Activated CD4-positive, alpha-beta memory T cell treated with anti-CD3 and anti-CD28 coated beads, Interleukin-2, amount 10 ng/mL, durations not matched to agents 7 days and 5 days (primary cell): ENCODE results near the gene ST14. TPM values are rescaled to one million over a fixed set of nuclear protein-coding genes. Genes with fewer than 3 reads are reported as not detected.

Experiments used
- CTCF ChIA-PET: fragments of 350-600 bp; sonication (Branson Sonifier 250); formaldehyde crosslinking; loops from one replicate; lab custom pipeline; 2021; ENCODE audit warnings: antibody characterized with exemption, inconsistent platforms; lab: Charles Lee
- POLR2A ChIA-PET: fragments of 350-600 bp; sonication (Branson Sonifier 250); formaldehyde crosslinking; loops from one replicate; lab custom pipeline; 2021; ENCODE audit warnings: antibody characterized with exemption; lab: Charles Lee
- DNase-seq: peaks from one replicate; pipeline ENCODE4 v3.0.0-alpha.2; 2020
- H3K27ac Mint-ChIP-seq: one replicate; pipeline ENCODE4 v1.8.0; 2021; ENCODE audit warnings: mild to moderate bottlenecking, mixed read lengths
- H3K27me3 Mint-ChIP-seq: one replicate; pipeline ENCODE4 v1.8.0; 2021; ENCODE audit warnings: mixed read lengths
- H3K36me3 Mint-ChIP-seq: one replicate; pipeline ENCODE4 v1.8.0; 2021; ENCODE audit warnings: low read depth, mixed read lengths
- H3K4me1 Mint-ChIP-seq: one replicate; pipeline ENCODE4 v1.8.0; 2021; ENCODE audit warnings: mixed read lengths
- H3K4me3 Mint-ChIP-seq: one replicate; pipeline ENCODE4 v1.8.0; 2021; ENCODE audit warnings: mild to moderate bottlenecking, mixed read lengths
- H3K9me3 Mint-ChIP-seq: one replicate; pipeline ENCODE4 v1.8.0; 2021; ENCODE audit warnings: mixed read lengths
- total RNA-seq, 2 experiments: library from RNA; stranded (reverse); gene quantifications; one replicate each; pipeline ENCODE4 v1.2.3, GENCODE V29; 2021

ST14 gene
- total RNA-seq, 2 experiments from 2014 or later: not detected

- H3K27ac Mint-ChIP-seq: no peak overlapping the region
- H3K36me3 Mint-ChIP-seq: no peaks in the 10 kb centered on the region
- DNase-seq: no peak
- no peaks in the 10 kb centered on the region for H3K27me3 Mint-ChIP-seq
- POLR2A ChIA-PET: no interaction called here
- CTCF ChIA-PET: no interaction called here
- H3K9me3 Mint-ChIP-seq: no peaks in the 10 kb centered on the region
- H3K4me3 Mint-ChIP-seq: no peak overlapping the region
- H3K4me1 Mint-ChIP-seq: no peaks in the 10 kb centered on the region
Measured at GRCh38 chr11:130202009-130202817, 42.6 kb downstream of the ST14 start.

GRCh38 chr11:130202818-130203689, 43.5 kb downstream of the ST14 start:
- no peak for DNase-seq
- Mint-ChIP-seq H3K27ac (no peak overlapping the region), H3K4me3 (no peak overlapping the region), H3K4me1 (no peaks in the 10 kb centered on the region), H3K9me3 (no peaks in the 10 kb centered on the region), H3K27me3 (no peaks in the 10 kb centered on the region), H3K36me3 (no peaks in the 10 kb centered on the region)
- POLR2A ChIA-PET: no interaction called here
- CTCF ChIA-PET: no interaction called here

- POLR2A ChIA-PET: no interaction called here
- Mint-ChIP-seq H3K4me3 (no peak overlapping the region), H3K4me1 (no peaks in the 10 kb centered on the region), H3K27me3 (no peaks in the 10 kb centered on the region), H3K36me3 (no peaks in the 10 kb centered on the region), H3K27ac (no peak overlapping the region), H3K9me3 (no peaks in the 10 kb centered on the region)
- CTCF ChIA-PET: no interaction called here
- DNase-seq: no peak
Measured at GRCh38 chr11:130203766-130204702, 44.5 kb downstream of the ST14 start.

- Mint-ChIP-seq H3K4me1 (no peaks in the 10 kb centered on the region), H3K9me3 (no peaks in the 10 kb centered on the region), H3K4me3 (no peak overlapping the region), H3K36me3 (no peaks in the 10 kb centered on the region), H3K27me3 (no peaks in the 10 kb centered on the region), H3K27ac (no peak overlapping the region)
- no peak for DNase-seq
- ChIA-PET POLR2A (no interaction called here), CTCF (no interaction called here)
Measured at GRCh38 chr11:130204703-130205095, 45.1 kb downstream of the ST14 start.

- CTCF ChIA-PET: no interaction called here
Measured at GRCh38 chr11:130206141-130206540, 46.6 kb downstream of the ST14 start.

GRCh38 chr11:130208241-130209127, 48.9 kb downstream of the ST14 start:
- CTCF ChIA-PET: interaction anchor here (0.6 to 1.1 kb wide), 2 partner anchors 12 to 1282 kb away, joined by 3 to 5 read pairs; no protein-coding TSS in a partner anchor
- H3K9me3 Mint-ChIP-seq: no peaks in the 10 kb centered on the region
- no peaks in the 10 kb centered on the region for H3K27me3 Mint-ChIP-seq
- DNase-seq: no peak
- POLR2A ChIA-PET: no interaction called here
- H3K4me1 Mint-ChIP-seq: no peaks in the 10 kb centered on the region
- no peak overlapping the region for H3K4me3 Mint-ChIP-seq
- H3K36me3 Mint-ChIP-seq: no peaks in the 10 kb centered on the region
- H3K27ac Mint-ChIP-seq: no peak overlapping the region

More at GRCh38 chr11:130206141-130206540, 46.6 kb downstream of the ST14 start:
- DNase-seq: no peak
- Mint-ChIP-seq H3K36me3 (no peaks in the 10 kb centered on the region), H3K27me3 (no peaks in the 10 kb centered on the region), H3K4me1 (no peaks in the 10 kb centered on the region), H3K27ac (no peak overlapping the region), H3K9me3 (no peaks in the 10 kb centered on the region), H3K4me3 (no peak overlapping the region)
- POLR2A ChIA-PET: no interaction called here

GRCh38 chr11:130209128-130209932, 49.7 kb downstream of the ST14 start:
- H3K36me3 Mint-ChIP-seq: no peaks in the 10 kb centered on the region
- no peak overlapping the region for H3K27ac Mint-ChIP-seq
- H3K4me3 Mint-ChIP-seq: no peak overlapping the region
- H3K9me3 Mint-ChIP-seq: no peaks in the 10 kb centered on the region
- H3K27me3 Mint-ChIP-seq: no peaks in the 10 kb centered on the region
- POLR2A ChIA-PET: no interaction called here
- H3K4me1 Mint-ChIP-seq: no peaks in the 10 kb centered on the region
- CTCF ChIA-PET: no interaction called here
- DNase-seq: no peak

- POLR2A ChIA-PET: no interaction called here
Measured at GRCh38 chr11:130209954-130210854, 50.6 kb downstream of the ST14 start.

GRCh38 chr11:130211144-130211543, 51.6 kb downstream of the ST14 start:
- Mint-ChIP-seq H3K36me3 (no peaks in the 10 kb centered on the region), H3K9me3 (no peaks in the 10 kb centered on the region), H3K27me3 (peaks cover 4% of the 10 kb centered on the region), H3K4me3 (no peak overlapping the region), H3K4me1 (no peaks in the 10 kb centered on the region), H3K27ac (no peak overlapping the region)
- POLR2A ChIA-PET: no interaction called here
- CTCF ChIA-PET: no interaction called here
- peak; percentile 4 for DNase-seq

More at GRCh38 chr11:130209954-130210854, 50.6 kb downstream of the ST14 start:
- H3K27ac Mint-ChIP-seq: no peak overlapping the region
- peak; percentile 5 for DNase-seq
- CTCF ChIA-PET: no interaction called here
- H3K9me3 Mint-ChIP-seq: no peaks in the 10 kb centered on the region
- no peak overlapping the region for H3K4me3 Mint-ChIP-seq
- H3K4me1 Mint-ChIP-seq: no peaks in the 10 kb centered on the region
- H3K36me3 Mint-ChIP-seq: no peaks in the 10 kb centered on the region
- peaks cover 2% of the 10 kb centered on the region for H3K27me3 Mint-ChIP-seq

GRCh38 chr11:130211781-130212401, 52.3 kb downstream of the ST14 start:
- POLR2A ChIA-PET: interaction anchor here (0.9 kb wide), 1 partner anchor 680 kb away, joined by 3 read pairs; no protein-coding TSS in a partner anchor
- Mint-ChIP-seq H3K4me1 (no peaks in the 10 kb centered on the region), H3K4me3 (no peak overlapping the region), H3K27me3 (peaks cover 4% of the 10 kb centered on the region), H3K36me3 (no peaks in the 10 kb centered on the region), H3K27ac (no peak overlapping the region), H3K9me3 (no peaks in the 10 kb centered on the region)
- CTCF ChIA-PET: interaction anchor here (0.7 to 1.6 kb wide), 13 partner anchors 13 to 683 kb away, joined by 3 to 28 read pairs (median 4); no protein-coding TSS in a partner anchor
- peak; percentile 12 for DNase-seq
